Superior temporal gyrus (tissue), 1 donor: Measurements from ENCODE around the gene FAM210B.
A peak's percentile ranks its signal among the peaks of the same experiment; 100 is the strongest.
"Not testable (repeated sequence)": the region's sequence is repeated elsewhere in the genome, so short reads cannot be mapped to it uniquely, and the experiment has no call there.

ENCODE experiments used
- DNase-seq: peaks from one replicate; pipeline ENCODE4 v3.0.0-alpha.2; 2016; ENCODE audit errors: extremely low spot score

Gene FAM210B

GRCh38 chr20:56358600-56359211 lies at the start of gene FAM210B:
Gene FAM210B, plus strand, starts transcription at chr20:56358974. Its CDS starts 32 bp downstream, at chr20:56359006.
- peak; percentile 87 for DNase-seq

GRCh38 chr20:56316051-56316450 lies 42.7 kb upstream of the FAM210B start:
- DNase-seq: no peak

GRCh38 chr20:56316483-56316882 lies 42.3 kb upstream of the FAM210B start:
- no peak for DNase-seq

GRCh38 chr20:56322681-56323080 lies 36.1 kb upstream of the FAM210B start:
- no peak for DNase-seq

GRCh38 chr20:56323206-56323605 lies 35.6 kb upstream of the FAM210B start:
- no peak for DNase-seq

GRCh38 chr20:56323656-56324055 lies 35.1 kb upstream of the FAM210B start:
- DNase-seq: no peak

GRCh38 chr20:56324806-56325205 lies 34.0 kb upstream of the FAM210B start:
- DNase-seq: no peak

- DNase-seq: no peak
Observed at GRCh38 chr20:56328861-56329260, 29.9 kb upstream of the FAM210B start.

GRCh38 chr20:56336709-56337108 lies 22.1 kb upstream of the FAM210B start:
- DNase-seq: not testable (repeated sequence)

- no peak for DNase-seq
Observed at GRCh38 chr20:56342783-56343182, 16.0 kb upstream of the FAM210B start.

- peak; percentile 58 for DNase-seq
Observed at GRCh38 chr20:56343861-56344381, 14.9 kb upstream of the FAM210B start.

- DNase-seq: no peak
Observed at GRCh38 chr20:56345911-56346310, 12.9 kb upstream of the FAM210B start.

GRCh38 chr20:56347628-56348304 lies 11.0 kb upstream of the FAM210B start:
- no peak for DNase-seq

GRCh38 chr20:56348305-56348693 lies 10.5 kb upstream of the FAM210B start:
- no peak for DNase-seq

GRCh38 chr20:56348746-56349145 lies 10.0 kb upstream of the FAM210B start:
- no peak for DNase-seq

- no peak for DNase-seq
Observed at GRCh38 chr20:56350842-56351241, 7.9 kb upstream of the FAM210B start.

- no peak for DNase-seq
Observed at GRCh38 chr20:56352345-56353055, 6.3 kb upstream of the FAM210B start.

- no peak for DNase-seq
Observed at GRCh38 chr20:56353356-56353755, 5.4 kb upstream of the FAM210B start.

- DNase-seq: peak; percentile 38
Observed at GRCh38 chr20:56358070-56358469, 704 bp upstream of the FAM210B start.

GRCh38 chr20:56359212-56360132 lies 698 bp downstream of the FAM210B start:
- peak; percentile 55 for DNase-seq

- DNase-seq: no peak
Observed at GRCh38 chr20:56360133-56360907, 1.5 kb downstream of the FAM210B start.
